Fibroblast of lung (primary cell): ENCODE results near the gene IFIT2. TPM values are rescaled to one million over a fixed set of nuclear protein-coding genes. Genes with fewer than 3 reads are reported as not detected.

Experiments used
- DNase-seq, 2 donors: peaks; one replicate each; pipeline versions ENCODE4 v3.0.0 to v3.0.0-alpha.2; 2010; ENCODE audit warnings: low read depth in 2 of 2
- H2AFZ ChIP-seq: 2 replicates; pipeline ENCODE4 v1.5.1; 2012; ENCODE audit warnings: low read length, control low read depth, inconsistent platforms
- H3K27ac ChIP-seq: 2 replicates; pipeline ENCODE4 v1.5.1; 2011; ENCODE audit warnings: low read length, control low read depth; ENCODE audit not compliant: insufficient read depth
- H3K27me3 ChIP-seq: 2 replicates; pipeline ENCODE4 v1.5.1; 2011; ENCODE audit warnings: mild to moderate bottlenecking, low read length; ENCODE audit not compliant: control insufficient read depth, insufficient read depth
- H3K36me3 ChIP-seq: 2 replicates; pipeline ENCODE4 v1.5.1; 2011; ENCODE audit warnings: low read length; ENCODE audit not compliant: control insufficient read depth, insufficient read depth
- H3K4me1 ChIP-seq: 2 replicates; pipeline ENCODE4 v1.5.1; 2011; ENCODE audit warnings: low read length; ENCODE audit not compliant: control insufficient read depth, insufficient read depth; ENCODE audit errors: extremely low read depth
- H3K4me2 ChIP-seq: 2 replicates; pipeline ENCODE4 v1.5.1; 2011; ENCODE audit warnings: low read length, control low read depth; ENCODE audit not compliant: insufficient read depth; ENCODE audit errors: extremely low read depth
- H3K4me3 ChIP-seq, 4 experiments: fragments of 200-600 bp in 1 of 4; sonication (generic) in 1 of 4; replicated peaks in 1 of 4; 2 replicates each; pipeline ENCODE4 v1.5.1; 2011 to 2016; ENCODE audit warnings: low read length in 4 of 4, low read depth in 3 of 4, mild to moderate bottlenecking in 3 of 4, control low read depth in 2 of 4, inconsistent platforms in 1 of 4, mixed read lengths in 1 of 4; ENCODE audit not compliant: insufficient read depth in 1 of 4; ENCODE audit errors: control extremely low read depth in 1 of 4
- H3K79me2 ChIP-seq: 2 replicates; pipeline ENCODE4 v1.5.1; 2012; ENCODE audit warnings: mild to moderate bottlenecking, low read length, inconsistent platforms; ENCODE audit not compliant: control insufficient read depth, insufficient read depth
- H3K9ac ChIP-seq: 2 replicates; pipeline ENCODE4 v1.5.1; 2011; ENCODE audit warnings: mild to moderate bottlenecking, low read length, control low read depth; ENCODE audit not compliant: insufficient read depth
- H3K9me3 ChIP-seq: 2 replicates; pipeline ENCODE4 v1.5.1; 2012; ENCODE audit warnings: low read depth, low read length; ENCODE audit not compliant: control insufficient read depth, insufficient read depth
- H4K20me1 ChIP-seq: 2 replicates; pipeline ENCODE4 v1.5.1; 2011; ENCODE audit warnings: low read length; ENCODE audit not compliant: control insufficient read depth, insufficient read depth; ENCODE audit errors: extremely low read depth
- EZH2 ChIP-seq: IDR thresholded peaks from 2 replicates; pipeline ENCODE4 v1.5.1; 2012; ENCODE audit warnings: low read length, control low read depth, mild to moderate bottlenecking; ENCODE audit errors: missing control alignments
- polyA plus RNA-seq, 2 donors: library from polyadenylated mRNA; depleted of rRNA in 1 of 2; stranded (reverse) in 1 of 2; unstranded in 1 of 2; fragments of >200 nt; gene quantifications; 2 replicates each; pipeline ENCODE4 v1.2.1, GENCODE V29; 2011 to 2012; ENCODE audit warnings: missing spikeins in 1 of 2
- total RNA-seq: library from RNA; depleted of rRNA; stranded (reverse); fragments of >200 nt; gene quantifications from 2 replicates; pipeline ENCODE4 v1.2.1, GENCODE V29; 2014
- TF ChIP-seq, protein P1 (sequence below), 2 donors: IDR thresholded peaks in 1 of 2; conservative IDR thresholded peaks in 1 of 2; 1 replicate in 1 of 2; 2 replicates in 1 of 2; pipeline ENCODE4 v1.5.1; 2011 to 2012; ENCODE audit warnings: low read length in 2 of 2, control low read depth in 1 of 2, inconsistent platforms in 1 of 2, low read depth in 1 of 2, mild to moderate bottlenecking in 1 of 2

Gene IFIT2
- total and polyA plus RNA-seq, 2 donors (not counting 1 experiment from before 2014, with no cell fraction given) = 12.1 to 21.6 TPM

DNA sequence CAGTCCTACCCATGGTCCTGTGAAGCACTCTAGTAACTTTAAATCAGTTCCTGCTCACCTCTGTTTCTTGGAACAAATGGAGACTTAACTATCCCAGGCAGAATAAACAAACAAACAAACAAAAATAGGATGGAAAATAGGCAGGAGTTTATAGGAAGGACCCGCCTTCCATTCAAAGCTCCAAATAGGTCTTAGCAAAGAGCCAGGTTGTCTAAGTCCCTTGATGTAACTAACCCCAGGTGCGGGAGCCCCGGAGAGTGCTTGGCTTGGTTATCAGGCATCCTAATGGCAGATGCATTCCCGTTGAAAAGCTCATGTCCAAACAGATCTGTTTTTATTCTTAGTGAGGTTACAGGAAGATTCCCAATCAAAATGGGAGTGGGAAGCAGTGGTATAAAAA is 2.2 kb downstream of the IFIT2 start:
- Histone ChIP-seq H3K4me3 (peak overlapping the region in 2 of 4 experiments; percentile 65 to 72), H3K9me3 (no peaks in the 10 kb centered on the region), H3K79me2 (no peaks in the 10 kb centered on the region)

DNA sequence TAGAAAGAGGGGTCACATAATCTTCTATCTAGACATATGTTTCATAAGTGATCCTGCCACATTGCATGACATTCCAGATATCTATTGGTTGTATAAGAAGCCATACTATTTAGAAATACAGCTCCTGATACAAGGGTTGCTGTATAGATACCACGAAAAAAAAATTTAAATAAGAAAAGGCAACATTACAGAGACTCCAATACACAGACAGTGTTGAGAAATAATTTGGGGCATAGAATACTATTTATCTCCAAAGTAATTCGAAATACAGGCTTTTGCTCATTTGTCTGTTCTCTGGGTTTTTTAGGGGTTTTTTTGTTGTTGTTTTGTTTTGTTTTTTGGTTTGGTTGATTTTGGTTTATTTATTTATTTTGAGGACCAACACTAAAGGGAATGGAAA is 2.6 kb downstream of the IFIT2 start:
- Histone ChIP-seq H3K4me2 (no peak overlapping the region), H3K36me3 (no peaks in the 10 kb centered on the region), H3K27ac (no peak overlapping the region), H3K9me3 (no peaks in the 10 kb centered on the region), H3K27me3 (no peaks in the 10 kb centered on the region), H2AFZ (no peak overlapping the region), H3K79me2 (no peaks in the 10 kb centered on the region), H3K4me3 (peak overlapping the region in 1 of 4 experiments; percentile 65), H3K9ac (no peak overlapping the region), H4K20me1 (no peaks in the 10 kb centered on the region), H3K4me1 (peaks cover 3% of the 10 kb centered on the region)
- TF ChIP-seq, protein P1, sequence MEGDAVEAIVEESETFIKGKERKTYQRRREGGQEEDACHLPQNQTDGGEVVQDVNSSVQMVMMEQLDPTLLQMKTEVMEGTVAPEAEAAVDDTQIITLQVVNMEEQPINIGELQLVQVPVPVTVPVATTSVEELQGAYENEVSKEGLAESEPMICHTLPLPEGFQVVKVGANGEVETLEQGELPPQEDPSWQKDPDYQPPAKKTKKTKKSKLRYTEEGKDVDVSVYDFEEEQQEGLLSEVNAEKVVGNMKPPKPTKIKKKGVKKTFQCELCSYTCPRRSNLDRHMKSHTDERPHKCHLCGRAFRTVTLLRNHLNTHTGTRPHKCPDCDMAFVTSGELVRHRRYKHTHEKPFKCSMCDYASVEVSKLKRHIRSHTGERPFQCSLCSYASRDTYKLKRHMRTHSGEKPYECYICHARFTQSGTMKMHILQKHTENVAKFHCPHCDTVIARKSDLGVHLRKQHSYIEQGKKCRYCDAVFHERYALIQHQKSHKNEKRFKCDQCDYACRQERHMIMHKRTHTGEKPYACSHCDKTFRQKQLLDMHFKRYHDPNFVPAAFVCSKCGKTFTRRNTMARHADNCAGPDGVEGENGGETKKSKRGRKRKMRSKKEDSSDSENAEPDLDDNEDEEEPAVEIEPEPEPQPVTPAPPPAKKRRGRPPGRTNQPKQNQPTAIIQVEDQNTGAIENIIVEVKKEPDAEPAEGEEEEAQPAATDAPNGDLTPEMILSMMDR (conservative IDR thresholded peaks at IDR 0.05 in 1 of 2, IDR thresholded peaks at IDR 0.05 in 1 of 2; ENCODE audit: low read depth in 1 of 2, low read length in 2 of 2) = no peak
- no peak for TF ChIP-seq EZH2
- DNase-seq = no peak

More for the DNA sequence above, 2.2 kb downstream of the IFIT2 start:
- TF ChIP-seq, protein P1 (conservative IDR thresholded peaks at IDR 0.05 in 1 of 2, IDR thresholded peaks at IDR 0.05 in 1 of 2; ENCODE audit: low read depth in 1 of 2, low read length in 2 of 2) = no peak
- no peak for TF ChIP-seq EZH2
- Histone ChIP-seq H3K9ac (no peak overlapping the region), H4K20me1 (no peaks in the 10 kb centered on the region), H3K27ac (no peak overlapping the region), H2AFZ (no peak overlapping the region), H3K4me2 (no peak overlapping the region), H3K4me1 (peaks cover 3% of the 10 kb centered on the region), H3K36me3 (no peaks in the 10 kb centered on the region), H3K27me3 (no peaks in the 10 kb centered on the region)
- no peak for DNase-seq

DNA sequence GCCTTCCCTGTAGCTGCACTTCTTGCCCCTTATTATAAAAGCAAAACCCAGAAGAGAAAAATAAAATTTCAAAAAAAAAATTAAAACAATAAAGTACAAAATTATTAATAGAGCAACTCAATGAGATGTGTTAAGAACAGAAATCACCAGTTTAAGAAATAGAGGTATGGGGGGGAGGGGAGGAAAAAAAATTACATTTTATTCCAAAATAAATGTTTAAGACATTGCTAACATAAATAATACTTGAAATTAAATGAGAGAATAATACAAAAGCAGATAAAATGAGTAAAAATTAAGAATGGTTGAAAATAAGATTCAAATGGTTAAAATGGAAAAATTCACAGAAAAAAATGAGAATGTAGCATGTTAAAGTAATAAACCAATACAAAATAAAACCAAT is 3.1 kb downstream of the IFIT2 start:
- no peaks in the 10 kb centered on the region for H4K20me1 ChIP-seq
- no peak for DNase-seq
- H2AFZ ChIP-seq = no peak overlapping the region
- H3K36me3 ChIP-seq = no peaks in the 10 kb centered on the region
- H3K4me1 ChIP-seq = peaks cover 3% of the 10 kb centered on the region
- no peak overlapping the region for H3K9ac ChIP-seq
- no peaks in the 10 kb centered on the region for H3K27me3 ChIP-seq
- H3K27ac ChIP-seq = no peak overlapping the region
- no peak overlapping the region for H3K4me3 ChIP-seq
- H3K4me2 ChIP-seq = no peak overlapping the region
- H3K9me3 ChIP-seq = no peaks in the 10 kb centered on the region
- TF ChIP-seq, protein P1 (conservative IDR thresholded peaks at IDR 0.05 in 1 of 2, IDR thresholded peaks at IDR 0.05 in 1 of 2; ENCODE audit: low read depth in 1 of 2, low read length in 2 of 2) = no peak
- TF ChIP-seq EZH2 = no peak
- no peaks in the 10 kb centered on the region for H3K79me2 ChIP-seq
